Left cardiac atrium (tissue), 4 donors: ENCODE measurements around the gene SAMM50. TPM values are rescaled to one million over a fixed set of nuclear protein-coding genes. Genes with fewer than 3 reads are reported as not detected.

Experiments used
- ATAC-seq, 2 donors: fragments of 200-7000 bp; cut with Tn5 transposase; one replicate each; pipeline ENCODE4 v1.9.1; 2020; ENCODE audit warnings: mild to moderate bottlenecking in 2 of 2, moderate library complexity in 2 of 2
- DNase-seq: peaks from one replicate; pipeline ENCODE4 v3.0.0-alpha.2; 2020
- intact Hi-C, 2 donors: fragments of 100-400 bp; cut with DNase I; formaldehyde crosslinking; loops; one replicate each; pipeline versions ENCODE4 v1.14.1 to v1.15.1; 2022 to 2023
- total RNA-seq, 2 donors: library from RNA; stranded (reverse); fragmentation: NEBNext Ultra II Directional; extraction: Animal tissue kit (Norgen Biotek cat#: 25700); gene quantifications; one replicate each; pipeline ENCODE4 v1.2.1, GENCODE V29; 2021
- donor health status: DM: no; HTN: yes; CAD: no.
- donor health status: DM: no; HTN: yes; CAD: no; lungs with severe emphysema.
- donor health status: DM: yes; HTN: yes; CAD: no.
- donor health status: Dilated cardiomyopathy.

The SAMM50 gene
- total RNA-seq, 2 donors from 2014 or later = 55.5 to 67.6 TPM

GRCh38 chr22:44020981-44021380 is 65.7 kb downstream of the SAMM50 start:
- intact Hi-C loops = loop anchor here in 1 of 2 donors (10.0 kb wide), 1 partner anchor 54 kb away; no protein-coding TSS in a partner anchor
- DNase-seq = no peak

GRCh38 chr22:44023404-44024287 is 68.4 kb downstream of the SAMM50 start:
- intact Hi-C loops = loop anchor here in 1 of 2 donors (10.0 kb wide), 1 partner anchor 51 kb away; no protein-coding TSS in a partner anchor
- peak; percentile 59 to 64 for ATAC-seq
- DNase-seq = peak; percentile 73

More at GRCh38 chr22:44020981-44021380, 65.7 kb downstream of the SAMM50 start:
- no peak for ATAC-seq

GRCh38 chr22:44024288-44024921 is 69.2 kb downstream of the SAMM50 start, which contains the start of gene PARVB:
TSS of gene PARVB (plus strand) at chr22:44024302. CDS start at chr22:44024340, 38 bp downstream.
- intact Hi-C loops = loop anchor here in 1 of 2 donors (10.0 kb wide), 1 partner anchor 50 kb away; no protein-coding TSS in a partner anchor
- DNase-seq = peak; percentile 55
- ATAC-seq = peak; percentile 15 to 42

DNA sequence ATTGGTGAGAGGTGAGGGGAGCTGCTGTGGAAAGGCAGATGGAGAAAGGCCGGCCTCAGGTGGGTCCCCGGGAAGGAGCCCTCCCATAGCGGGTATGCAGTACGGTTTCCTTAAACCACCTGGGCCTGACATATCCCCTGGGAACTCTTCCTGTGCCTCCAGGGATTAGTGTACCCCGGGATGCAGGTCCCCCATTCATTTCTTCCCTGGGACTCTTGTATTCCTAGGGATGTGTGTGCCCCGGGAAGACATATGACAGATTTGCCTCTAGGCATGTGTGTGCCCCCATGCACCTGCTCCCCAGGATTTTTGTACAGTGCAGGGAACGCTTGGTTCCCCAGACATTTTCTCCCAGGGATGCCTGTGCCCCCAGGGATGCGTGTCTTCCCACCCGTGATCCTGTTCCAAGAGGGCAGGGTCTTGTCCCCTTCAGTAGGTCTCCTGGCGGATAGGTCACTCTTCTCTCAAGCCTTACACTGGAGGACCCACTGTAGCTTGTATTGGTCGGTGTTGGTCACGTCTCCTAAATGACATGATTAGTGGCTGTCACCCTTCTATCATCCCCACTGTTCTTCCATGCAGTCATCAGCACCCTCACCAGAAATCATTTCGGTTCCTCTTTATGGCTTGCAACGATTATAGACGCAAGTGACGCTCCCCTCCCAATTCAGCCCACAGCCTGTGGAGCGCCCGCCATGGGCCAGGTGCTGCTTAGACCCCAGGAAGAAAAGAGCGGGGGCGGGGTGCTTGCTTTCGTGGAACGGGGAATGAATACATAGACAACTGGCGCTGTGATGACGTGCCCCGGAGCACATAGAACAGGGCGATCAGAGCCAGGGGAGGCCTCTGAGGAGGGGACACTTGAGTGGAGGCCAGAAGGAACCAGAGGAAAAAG is 70.2 kb downstream of the SAMM50 start:
- ATAC-seq (peak in 1 of 2 donors; percentile 8), DNase-seq (peak; percentile 60)
- intact Hi-C loops = loop anchor here in 1 of 2 donors (10.0 kb wide), 1 partner anchor 49 kb away; no protein-coding TSS in a partner anchor

GRCh38 chr22:44026066-44026629 is 70.9 kb downstream of the SAMM50 start:
- DNase-seq = no peak
- intact Hi-C loops = loop anchor here in 1 of 2 donors (10.0 kb wide), 1 partner anchor 49 kb away; no protein-coding TSS in a partner anchor
- peak in 1 of 2 donors; percentile 2 for ATAC-seq

DNA sequence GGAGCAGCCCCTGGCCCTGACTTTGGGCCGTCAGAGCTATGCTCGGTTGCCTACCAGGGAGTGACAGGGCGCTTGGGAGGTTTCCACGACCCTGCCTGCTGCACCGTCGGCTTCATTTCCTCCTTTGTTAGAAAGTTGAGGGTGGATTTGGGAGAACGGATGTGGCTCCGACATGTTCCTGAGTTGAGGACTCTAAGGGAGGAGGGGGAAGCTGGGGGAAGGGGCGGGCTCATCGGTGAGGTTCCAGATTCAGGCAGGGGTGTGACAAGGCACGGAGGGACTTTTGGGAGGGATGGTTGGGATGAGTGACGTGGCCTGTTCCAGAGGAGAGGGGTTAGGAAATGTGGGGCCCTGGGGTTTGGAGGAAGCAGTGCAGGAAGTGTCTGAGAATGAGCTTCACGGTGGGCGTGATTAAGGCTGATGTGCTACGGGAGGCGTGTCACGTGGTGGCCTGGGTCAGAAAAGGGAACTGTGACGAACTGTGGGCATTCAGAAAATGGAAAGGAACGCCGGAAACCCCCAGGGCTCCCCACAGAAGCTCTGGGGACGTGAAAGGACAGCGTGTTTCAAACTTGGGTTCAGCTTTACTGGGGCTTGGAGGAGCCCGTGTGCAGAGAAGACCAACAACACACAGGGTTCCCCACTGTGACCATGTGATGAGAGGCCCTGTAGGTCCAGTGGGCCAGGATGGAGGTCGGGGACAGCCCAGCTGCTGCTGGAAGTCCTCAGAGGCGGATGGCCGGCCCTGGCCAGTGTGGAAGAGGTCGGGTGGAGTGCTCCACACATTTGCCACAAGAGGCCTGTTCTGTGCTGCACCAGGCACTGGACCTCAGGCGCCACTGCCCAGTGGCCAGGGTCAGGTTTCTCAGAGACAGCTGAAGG is 71.6 kb downstream of the SAMM50 start:
- peak; percentile 89 for DNase-seq
- peak; percentile 43 to 68 for ATAC-seq
- intact Hi-C loops = loop anchor here in 1 of 2 donors (10.0 kb wide), 1 partner anchor 48 kb away; no protein-coding TSS in a partner anchor

DNA sequence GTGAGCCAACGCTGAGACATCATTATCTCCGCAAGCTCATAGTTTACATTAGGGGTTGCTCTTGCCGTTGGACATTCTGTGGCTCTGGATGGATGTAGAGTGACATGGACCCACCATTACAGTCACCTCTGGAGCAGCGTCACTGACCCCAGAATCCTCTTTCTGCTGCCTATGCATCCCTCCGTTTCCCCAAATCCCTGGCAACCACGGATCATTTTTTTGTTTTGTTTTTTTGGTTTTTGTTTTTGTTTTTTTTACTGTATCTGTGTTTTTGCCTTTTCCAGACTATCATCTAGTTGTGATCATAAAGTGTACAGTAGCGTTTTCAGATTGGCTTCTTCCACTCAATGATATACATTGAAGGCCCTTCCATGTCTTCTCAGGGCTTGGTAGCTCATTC is 72.8 kb downstream of the SAMM50 start:
- DNase-seq (no peak), ATAC-seq (no peak)
- intact Hi-C loops = loop anchor here in 1 of 2 donors (10.0 kb wide), 1 partner anchor 47 kb away; no protein-coding TSS in a partner anchor

DNA sequence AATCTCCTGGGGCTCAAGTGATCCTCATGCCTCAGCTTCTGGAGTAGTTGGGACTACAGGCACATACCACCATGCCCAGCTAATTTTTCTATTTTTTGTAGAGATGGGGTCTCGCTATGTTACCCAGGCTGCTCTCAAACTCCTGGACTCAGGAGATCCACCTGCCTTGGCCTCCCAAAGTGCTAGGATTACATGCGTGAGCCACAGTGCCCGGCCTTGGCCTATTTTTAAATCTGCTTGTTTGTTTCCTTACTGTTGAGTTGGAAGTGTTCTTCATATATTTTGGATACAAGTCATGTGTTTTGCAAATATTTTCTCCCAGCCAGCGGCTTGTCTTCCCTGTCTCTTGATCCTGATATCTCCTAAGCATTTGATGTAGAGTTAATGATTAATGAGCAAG is 73.8 kb downstream of the SAMM50 start:
- intact Hi-C loops = loop anchor here in 1 of 2 donors (10.0 kb wide), 1 partner anchor 46 kb away; no protein-coding TSS in a partner anchor
- no peak for ATAC-seq
- no peak for DNase-seq

DNA sequence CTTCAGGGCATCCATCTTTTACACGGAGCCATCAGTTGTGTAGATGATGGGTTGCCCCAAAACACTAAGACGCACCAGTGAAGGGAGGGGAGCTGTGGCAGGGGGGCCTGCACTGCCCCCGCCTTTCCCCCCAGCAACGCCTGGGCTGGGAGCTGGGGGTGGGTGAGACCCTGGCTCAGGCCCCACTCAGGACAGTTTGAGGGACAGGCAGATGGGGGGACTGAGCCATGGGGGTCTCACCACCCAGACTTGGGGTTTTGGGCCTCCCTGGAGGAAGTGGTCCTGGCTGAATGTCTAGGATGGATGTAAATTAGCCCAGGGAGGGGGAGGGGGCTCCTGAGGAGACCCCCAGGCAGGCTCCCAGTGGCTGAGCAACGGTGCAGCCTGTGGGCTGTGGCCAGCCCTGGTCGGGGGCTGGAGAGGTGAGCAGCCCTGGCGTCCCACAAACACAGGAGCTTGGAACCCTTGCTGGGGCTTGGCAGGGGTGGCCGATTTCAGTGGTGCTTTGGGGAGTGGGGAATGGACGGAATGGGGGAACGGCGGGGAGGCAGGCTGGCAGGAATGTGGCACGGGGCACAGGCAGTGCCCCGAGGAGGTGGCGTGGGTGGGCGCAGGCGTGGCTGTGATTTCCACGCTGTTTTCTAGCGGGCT is 74.9 kb downstream of the SAMM50 start:
- DNase-seq = no peak
- ATAC-seq = no peak

DNA sequence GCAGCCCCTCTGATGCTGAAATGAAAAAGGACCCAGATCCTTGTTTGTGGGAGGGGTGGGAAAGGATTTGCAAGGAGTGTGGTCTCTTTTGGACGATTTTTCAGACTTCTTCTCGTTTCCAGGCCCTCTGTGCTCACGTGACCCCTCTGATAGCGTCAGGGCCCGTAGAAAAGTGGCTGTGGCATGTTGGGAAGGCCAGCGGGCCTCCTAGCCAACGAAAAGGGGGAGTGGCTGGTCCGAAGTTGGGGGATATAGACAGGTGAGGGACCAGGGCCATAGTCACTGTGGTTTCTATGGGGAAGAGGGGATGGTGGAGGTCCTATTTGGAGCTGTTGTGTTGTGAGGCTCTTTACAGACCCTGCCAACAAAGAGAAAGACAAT is 75.5 kb downstream of the SAMM50 start:
- DNase-seq = no peak

More for the DNA sequence above, 74.9 kb downstream of the SAMM50 start:
- intact Hi-C loops = no loop called here

GRCh38 chr22:44031158-44031952 is 76.1 kb downstream of the SAMM50 start:
- intact Hi-C loops = no loop called here
- ATAC-seq (peak in 1 of 2 donors; percentile 7), DNase-seq (no peak)

More for the DNA sequence above, 75.5 kb downstream of the SAMM50 start:
- no peak for ATAC-seq
- intact Hi-C loops = no loop called here

- DNase-seq (no peak), ATAC-seq (peak; percentile 12 to 31)
- intact Hi-C loops = no loop called here
These were observed 77.0 kb downstream of the SAMM50 start for GRCh38 chr22:44032126-44032730.

- intact Hi-C loops = no loop called here
- ATAC-seq (no peak), DNase-seq (no peak)
These were observed 78.0 kb downstream of the SAMM50 start for GRCh38 chr22:44033287-44033686.

GRCh38 chr22:44033694-44034093 is 78.5 kb downstream of the SAMM50 start:
- no peak for DNase-seq
- peak; percentile 7 to 60 for ATAC-seq
- intact Hi-C loops = no loop called here

DNA sequence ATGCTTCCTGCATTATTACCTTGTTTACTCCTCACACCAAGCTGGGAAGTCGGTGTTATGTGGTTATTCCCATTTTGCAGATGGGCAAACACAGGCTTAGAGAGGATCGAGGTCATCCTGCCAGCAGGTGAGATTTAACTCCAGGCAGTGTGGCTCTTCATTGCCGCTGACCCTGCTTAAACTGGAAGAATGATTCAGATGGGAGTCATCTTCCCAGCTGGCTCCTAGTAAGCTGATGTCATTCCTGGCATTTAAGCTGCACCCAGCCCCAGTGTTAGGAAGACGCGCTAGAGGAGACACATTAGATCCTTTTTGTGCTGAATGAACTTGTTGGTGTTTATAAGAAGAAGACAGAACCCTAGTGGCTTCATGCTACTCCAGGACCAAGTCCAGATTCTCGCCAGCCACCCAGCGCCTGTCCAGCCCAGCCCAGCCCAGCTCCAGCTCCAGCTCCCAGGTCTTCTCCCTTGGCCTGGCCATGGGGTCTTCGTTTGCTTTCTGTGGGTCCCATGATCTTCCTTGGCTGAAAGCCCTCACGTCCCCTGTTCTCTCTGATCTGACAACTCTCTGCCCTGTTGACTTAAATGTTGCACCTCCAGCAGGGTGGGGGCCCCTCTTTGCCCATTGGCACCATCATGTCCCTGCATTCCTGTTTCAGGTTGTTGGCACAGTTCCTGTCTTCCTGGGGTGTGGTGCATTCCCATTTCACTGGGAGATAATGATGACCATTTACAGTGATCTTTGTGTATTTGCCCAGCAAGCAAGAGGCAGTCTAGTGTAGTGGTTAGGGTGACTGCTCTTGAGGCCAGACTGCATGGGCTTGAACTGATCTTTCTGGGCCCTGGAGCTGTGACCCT is 82.5 kb downstream of the SAMM50 start:
- ATAC-seq (peak; percentile 87 to 98), DNase-seq (peak; percentile 69)
- intact Hi-C loops = no loop called here
